SK-N-MC (cell line): ENCODE results near the gene ANKRD13D.

ENCODE experiments used
- DNase-seq: peaks from one replicate; pipeline ENCODE4 v3.0.0-alpha.2; 2011; ENCODE audit warnings: low read depth, low spot score
- H3K27ac ChIP-seq: fragments of 200-600 bp; sonication (generic); 2 replicates; pipeline ENCODE4 v1.5.1; 2016; ENCODE audit warnings: mixed run types
- H3K36me3 ChIP-seq: fragments of 200-600 bp; sonication (generic); 2 replicates; pipeline ENCODE4 v1.6.1; 2017; ENCODE audit warnings: antibody characterized with exemption, low read length, mixed read lengths; ENCODE audit not compliant: insufficient read depth
- H3K4me3 ChIP-seq: fragments of 200-600 bp; sonication (generic); 2 replicates; pipeline ENCODE4 v1.5.1; 2016
- H3K9ac ChIP-seq: fragments of 200-600 bp; sonication (generic); 2 replicates; pipeline ENCODE4 v1.8.0; 2017; ENCODE audit warnings: mixed run types, mixed read lengths; ENCODE audit not compliant: insufficient read length
- H3K9me3 ChIP-seq: fragments of 200-600 bp; sonication (generic); 2 replicates; pipeline ENCODE4 v1.6.1; 2017; ENCODE audit warnings: low read depth, mild to moderate bottlenecking, antibody characterized with exemption, low read length, moderate library complexity, mixed read lengths
- EZH2 ChIP-seq: fragments of 200-600 bp; sonication (generic); IDR thresholded peaks from one replicate; pipeline ENCODE4 v1.6.1; 2017; ENCODE audit warnings: antibody characterized with exemption
- FOXP2 ChIP-seq: optimal IDR thresholded peaks from 2 replicates; pipeline ENCODE3; 2011; ENCODE audit warnings: mild to moderate bottlenecking, moderate library complexity; ENCODE audit not compliant: insufficient read depth; ENCODE audit errors: extremely low read length, control extremely low read depth
- POLR2AphosphoS5 ChIP-seq: IDR thresholded peaks from 2 replicates; pipeline ENCODE4 v1.6.1; 2012; ENCODE audit warnings: mild to moderate bottlenecking, low read depth, low read length, borderline replicate concordance

ANKRD13D gene

GRCh38 chr11:67264877-67265632 is 24.0 kb upstream of the ANKRD13D start:
- TF ChIP-seq POLR2AphosphoS5 (no peak), EZH2 (no peak), FOXP2 (no peak)
- Histone ChIP-seq H3K9ac (no peak overlapping the region), H3K9me3 (no peaks in the 10 kb centered on the region), H3K36me3 (peaks cover 5% of the 10 kb centered on the region; the same call in 1 of the 2 replicates), H3K27ac (no peak overlapping the region), H3K4me3 (no peak overlapping the region)
- DNase-seq, result no peak

GRCh38 chr11:67265633-67266448 is 23.3 kb upstream of the ANKRD13D start:
- Histone ChIP-seq H3K9me3 (no peaks in the 10 kb centered on the region), H3K27ac (no peak overlapping the region), H3K9ac (peak overlapping the region; percentile 44), H3K36me3 (peaks cover 5% of the 10 kb centered on the region; the same call in 1 of the 2 replicates), H3K4me3 (peak overlapping the region; percentile 71)
- DNase-seq, result no peak
- TF ChIP-seq POLR2AphosphoS5 (no peak), EZH2 (no peak), FOXP2 (no peak)

- peak within 1 kb of the TSS; percentile 88 for H3K9ac ChIP-seq
- peak within 1 kb of the TSS; percentile 89 for H3K4me3 ChIP-seq
- TF ChIP-seq POLR2AphosphoS5 (no peak), FOXP2 (no peak), EZH2 (no peak)
- H3K36me3 ChIP-seq, result peaks cover 5% of the 10 kb centered on the region; the same call in 1 of the 2 replicates
- no peak within 1 kb of the TSS; the same call in 1 of the 2 replicates for H3K27ac ChIP-seq
- no peak for DNase-seq
- H3K9me3 ChIP-seq, result no peaks in the 10 kb centered on the region
Measured at GRCh38 chr11:67266449-67267187, 22.5 kb upstream of the ANKRD13D start, which contains the start of gene GRK2. Gene GRK2 (plus strand): TSS chr11:67266473. CDS start chr11:67266700, 227 bp downstream.

GRCh38 chr11:67267188-67268080 is 21.7 kb upstream of the ANKRD13D start:
- DNase-seq, result no peak
- Histone ChIP-seq H3K4me3 (peak overlapping the region; percentile 89), H3K27ac (peak overlapping the region; percentile 50), H3K36me3 (peaks cover 5% of the 10 kb centered on the region; the same call in 1 of the 2 replicates), H3K9me3 (no peaks in the 10 kb centered on the region), H3K9ac (peak overlapping the region; percentile 88)
- no peak for TF ChIP-seq POLR2AphosphoS5
- TF ChIP-seq FOXP2, result no peak
- no peak for TF ChIP-seq EZH2

- Histone ChIP-seq H3K27ac (peak overlapping the region; percentile 96), H3K9me3 (no peaks in the 10 kb centered on the region), H3K9ac (peak overlapping the region; percentile 88)
Measured at GRCh38 chr11:67268081-67268961, 20.8 kb upstream of the ANKRD13D start.

GRCh38 chr11:67268962-67269268 is 20.2 kb upstream of the ANKRD13D start:
- H3K27ac ChIP-seq, result peak overlapping the region; percentile 96
- DNase-seq, result no peak
- H3K4me3 ChIP-seq, result no peak overlapping the region
- H3K9me3 ChIP-seq, result no peaks in the 10 kb centered on the region
- no peak overlapping the region for H3K9ac ChIP-seq
- TF ChIP-seq FOXP2 (no peak), EZH2 (no peak), POLR2AphosphoS5 (no peak)
- peaks cover 5% of the 10 kb centered on the region; the same call in 1 of the 2 replicates for H3K36me3 ChIP-seq

More at GRCh38 chr11:67268081-67268961, 20.8 kb upstream of the ANKRD13D start:
- peaks cover 5% of the 10 kb centered on the region; the same call in 1 of the 2 replicates for H3K36me3 ChIP-seq
- peak overlapping the region; percentile 89 for H3K4me3 ChIP-seq
- no peak for TF ChIP-seq FOXP2
- TF ChIP-seq POLR2AphosphoS5, result no peak
- TF ChIP-seq EZH2, result no peak
- no peak for DNase-seq
